H1 (cell line): ENCODE results near the gene HMGCLL1. TPM values are rescaled to one million over a fixed set of nuclear protein-coding genes. Genes with fewer than 3 reads are reported as not detected.

Experiments used
- CTCF ChIA-PET: fragments of 300-600 bp; sonication (Branson Sonifier 250); formaldehyde crosslinking; loops from one replicate; lab custom pipeline; 2021; ENCODE audit not compliant: partially characterized antibody; lab: Charles Lee
- POLR2A ChIA-PET: fragments of 300-600 bp; sonication (Branson Sonifier 250); formaldehyde crosslinking; loops from one replicate; lab custom pipeline; 2021; ENCODE audit warnings: inconsistent platforms; ENCODE audit not compliant: partially characterized antibody; lab: Charles Lee
- DNase-seq, 2 experiments: peaks; one replicate each; pipeline versions ENCODE4 v3.0.0 to v3.0.0-alpha.2; 2010 to 2022; ENCODE audit warnings: low spot score in 2 of 2, low read depth in 1 of 2, mixed read lengths in 1 of 2
- FAIRE-seq: peaks from 2 replicates; lab custom pipeline; 2011; peaks lifted over from hg19 to GRCh38; lab: Jason Lieb, UNC
- H2AFZ ChIP-seq: 2 replicates; pipeline ENCODE4 v1.8.1; 2012; ENCODE audit warnings: low read length, inconsistent platforms
- H2AK5ac ChIP-seq: 2 replicates; pipeline ENCODE4 v1.6.1; 2013; ENCODE audit warnings: low read depth, low read length
- H2BK120ac ChIP-seq: replicated peaks from 2 replicates; pipeline ENCODE3; 2013; ENCODE audit warnings: low read depth, low read length, inconsistent platforms
- H2BK12ac ChIP-seq: 2 replicates; pipeline ENCODE4 v1.6.1; 2013; ENCODE audit warnings: low read depth, low read length
- H2BK15ac ChIP-seq: 2 replicates; pipeline ENCODE4 v1.6.1; 2013; ENCODE audit warnings: low read length
- H2BK20ac ChIP-seq: 2 replicates; pipeline ENCODE4 v1.6.1; 2013; ENCODE audit warnings: low read length
- H2BK5ac ChIP-seq: 2 replicates; pipeline ENCODE4 v1.6.1; 2013; ENCODE audit warnings: low read depth, low read length
- H3K14ac ChIP-seq: 2 replicates; pipeline ENCODE4 v1.6.1; 2013; ENCODE audit warnings: inconsistent platforms; ENCODE audit not compliant: insufficient read length
- H3K18ac ChIP-seq: 2 replicates; pipeline ENCODE4 v1.6.1; 2013; ENCODE audit warnings: low read length; ENCODE audit errors: extremely low read depth
- H3K23ac ChIP-seq: 2 replicates; pipeline ENCODE4 v1.6.1; 2013; ENCODE audit warnings: inconsistent platforms; ENCODE audit not compliant: insufficient read length
- H3K23me2 ChIP-seq: 2 replicates; pipeline ENCODE4 v1.6.1; 2013; ENCODE audit warnings: low read depth, low read length
- H3K27ac ChIP-seq: 2 replicates; pipeline ENCODE4 v1.6.1; 2011; ENCODE audit warnings: low read depth, low read length, inconsistent platforms
- H3K27me3 ChIP-seq, 4 experiments: replicated peaks in 1 of 4; 1 replicate in 1 of 4; 2 replicates in 3 of 4; pipeline versions ENCODE4 v1.6.1 to v1.8.1; 2011 to 2013; ENCODE audit warnings: low read length in 3 of 4, mild to moderate bottlenecking in 3 of 4, inconsistent platforms in 2 of 4, mixed read lengths in 2 of 4, moderate library complexity in 1 of 4; ENCODE audit not compliant: control insufficient read depth in 3 of 4, insufficient read depth in 3 of 4; ENCODE audit errors: extremely low read depth in 1 of 4
- H3K36me3 ChIP-seq, 4 experiments: 2 replicates each; pipeline versions ENCODE4 v1.6.1 to v1.8.1; 2011 to 2013; ENCODE audit warnings: mild to moderate bottlenecking in 4 of 4, low read length in 3 of 4, moderate library complexity in 2 of 4, control low read depth in 1 of 4, inconsistent platforms in 1 of 4; ENCODE audit not compliant: insufficient read depth in 4 of 4, control insufficient read depth in 2 of 4
- H3K4ac ChIP-seq: replicated peaks from 2 replicates; pipeline ENCODE3; 2013; ENCODE audit warnings: low read length, low read depth, mixed read lengths, inconsistent platforms; ENCODE audit not compliant: insufficient read length
- H3K4me1 ChIP-seq, 4 experiments: replicated peaks in 1 of 4; 1 replicate in 1 of 4; 2 replicates in 3 of 4; pipeline versions ENCODE4 v1.6.1 to v1.8.1; 2011 to 2013; ENCODE audit warnings: low read length in 3 of 4, inconsistent platforms in 2 of 4, mixed read lengths in 1 of 4; ENCODE audit not compliant: insufficient read depth in 4 of 4, control insufficient read depth in 3 of 4
- H3K4me2 ChIP-seq, 2 experiments: 2 replicates each; pipeline versions ENCODE4 v1.6.1 to v1.8.1; 2011 to 2013; ENCODE audit warnings: low read depth in 2 of 2, low read length in 2 of 2, control low read depth in 1 of 2, inconsistent platforms in 1 of 2, mild to moderate bottlenecking in 1 of 2; ENCODE audit not compliant: insufficient read depth in 1 of 2
- H3K4me3 ChIP-seq, 4 experiments: fragments of 200-600, 300-600 bp in 1 of 4; sonication (generic), shearing (Covaris generic), sonication (Bioruptor Twin) in 1 of 4; 2 replicates each; pipeline versions ENCODE4 v1.5.1 to v1.8.1; 2011 to 2016; ENCODE audit warnings: low read length in 4 of 4, low read depth in 3 of 4, control low read depth in 2 of 4, inconsistent platforms in 2 of 4, mild to moderate bottlenecking in 2 of 4, mixed read lengths in 1 of 4, moderate library complexity in 1 of 4; ENCODE audit not compliant: insufficient read depth in 2 of 4; ENCODE audit errors: extremely low read depth in 1 of 4
- H3K56ac ChIP-seq: replicated peaks from 2 replicates; pipeline ENCODE3; 2013; ENCODE audit warnings: low read depth, mild to moderate bottlenecking, mixed read lengths, low read length, inconsistent platforms; ENCODE audit not compliant: insufficient read length
- H3K79me1 ChIP-seq: 2 replicates; pipeline ENCODE4 v1.6.1; 2013; ENCODE audit warnings: low read depth, low read length, control low read depth
- H3K79me2 ChIP-seq, 2 experiments: 2 replicates each; pipeline versions ENCODE4 v1.6.1 to v1.8.1; 2012 to 2013; ENCODE audit warnings: low read length in 2 of 2, mild to moderate bottlenecking in 2 of 2, inconsistent platforms in 1 of 2; ENCODE audit not compliant: insufficient read depth in 2 of 2, control insufficient read depth in 1 of 2
- H3K9ac ChIP-seq, 4 experiments: replicated peaks in 1 of 4; 1 replicate in 1 of 4; 2 replicates in 3 of 4; pipeline versions ENCODE4 v1.6.1 to v1.8.1; 2011 to 2013; ENCODE audit warnings: low read depth in 3 of 4, low read length in 3 of 4, control low read depth in 2 of 4, mild to moderate bottlenecking in 2 of 4, moderate library complexity in 2 of 4, inconsistent platforms in 1 of 4; ENCODE audit errors: extremely low read depth in 1 of 4
- H3K9me3 ChIP-seq, 2 experiments: 2 replicates each; pipeline versions ENCODE4 v1.6.1 to v1.8.1; 2012 to 2013; ENCODE audit warnings: mild to moderate bottlenecking in 2 of 2, moderate library complexity in 2 of 2, control low read depth in 1 of 2, inconsistent platforms in 1 of 2, low read depth in 1 of 2, low read length in 1 of 2, mixed read lengths in 1 of 2; ENCODE audit not compliant: insufficient read depth in 2 of 2
- H4K20me1 ChIP-seq, 2 experiments: replicated peaks in 1 of 2; 2 replicates each; pipeline versions ENCODE3 to v1.8.1; 2011 to 2013; ENCODE audit warnings: inconsistent platforms in 2 of 2, low read length in 2 of 2, mild to moderate bottlenecking in 1 of 2; ENCODE audit not compliant: insufficient read depth in 2 of 2, control insufficient read depth in 1 of 2
- H4K5ac ChIP-seq: 2 replicates; pipeline ENCODE4 v1.6.1; 2013; ENCODE audit warnings: low read length, low read depth, mixed read lengths, inconsistent platforms; ENCODE audit not compliant: insufficient read length
- H4K8ac ChIP-seq: 2 replicates; pipeline ENCODE4 v1.8.0; 2013; ENCODE audit warnings: mild to moderate bottlenecking, moderate library complexity, low read length, inconsistent platforms; ENCODE audit not compliant: insufficient read depth; ENCODE audit errors: extremely low read depth
- H4K91ac ChIP-seq: replicated peaks from 2 replicates; pipeline ENCODE3; 2013; ENCODE audit warnings: low read length, mixed read lengths, inconsistent platforms; ENCODE audit not compliant: insufficient read length
- BCL11A ChIP-seq, 2 experiments: IDR thresholded peaks; one replicate each; pipeline ENCODE4 v1.6.1; 2011; ENCODE audit warnings: low read depth in 2 of 2, low read length in 2 of 2, mild to moderate bottlenecking in 2 of 2
- BRCA1 ChIP-seq: IDR thresholded peaks from 2 replicates; pipeline ENCODE4 v1.6.1; 2012; ENCODE audit warnings: low read depth, low read length, improper control_type of control experiment
- EGR1 ChIP-seq: IDR thresholded peaks from 2 replicates; pipeline ENCODE4 v1.6.1; 2011; ENCODE audit warnings: low read depth, low read length, borderline replicate concordance
- FOSL1 ChIP-seq: IDR thresholded peaks from 2 replicates; pipeline ENCODE4 v1.6.1; 2011; ENCODE audit warnings: mild to moderate bottlenecking, low read depth, low read length, moderate library complexity; ENCODE audit not compliant: insufficient read depth
- HDAC2 ChIP-seq, 2 experiments: fragments of 300-600 bp in 1 of 2; sonication (generic) in 1 of 2; IDR thresholded peaks; 2 replicates each; pipeline ENCODE4 v1.6.1; 2011 to 2012; ENCODE audit warnings: low read depth in 2 of 2, low read length in 2 of 2, mild to moderate bottlenecking in 2 of 2, moderate library complexity in 2 of 2, borderline replicate concordance in 1 of 2, inconsistent platforms in 1 of 2
- KDM5A ChIP-seq: fragments of 200-600 bp; IDR thresholded peaks from 2 replicates; pipeline ENCODE4 v1.7.1; 2012; ENCODE audit warnings: mild to moderate bottlenecking, low read length, inconsistent platforms, mixed read lengths
- NANOG ChIP-seq: IDR thresholded peaks from 2 replicates; pipeline ENCODE4 v1.6.1; 2011; ENCODE audit warnings: low read length, low read depth, mild to moderate bottlenecking, inconsistent platforms; ENCODE audit not compliant: insufficient read depth, poor library complexity, severe bottlenecking
- NRF1 ChIP-seq: IDR thresholded peaks from 2 replicates; pipeline ENCODE4 v1.6.1; 2011; ENCODE audit warnings: mild to moderate bottlenecking, low read depth, low read length, improper control_type of control experiment
- RFX5 ChIP-seq: IDR thresholded peaks from 2 replicates; pipeline ENCODE4 v1.6.1; 2011; ENCODE audit warnings: low read depth, low read length, improper control_type of control experiment, borderline replicate concordance
- SRF ChIP-seq: IDR thresholded peaks from 2 replicates; pipeline ENCODE4 v1.6.1; 2011; ENCODE audit warnings: mild to moderate bottlenecking, low read depth, low read length, moderate library complexity
- SUZ12 ChIP-seq: fragments of 200-600 bp; sonication (generic); IDR thresholded peaks from 2 replicates; pipeline ENCODE4 v1.6.1; 2012; ENCODE audit warnings: mild to moderate bottlenecking, inconsistent platforms, low read length, moderate library complexity, mixed read lengths
- TAF7 ChIP-seq: optimal IDR thresholded peaks from 2 replicates; pipeline ENCODE3; 2011; ENCODE audit warnings: low read depth, mild to moderate bottlenecking, inconsistent platforms, low read length, moderate library complexity, borderline replicate concordance
- TCF12 ChIP-seq: IDR thresholded peaks from 2 replicates; pipeline ENCODE4 v1.6.1; 2011; ENCODE audit warnings: low read depth, mild to moderate bottlenecking, low read length
- polyA plus RNA-seq, 7 experiments: library from polyadenylated mRNA; depleted of rRNA in 3 of 7; stranded (reverse) in 5 of 7; unstranded in 2 of 7; fragments of >200 nt in 5 of 7; fragments of 200-250 nt in 2 of 7; gene quantifications; 1 replicate in 5 of 7; 2 replicates in 1 of 7; 4 replicates in 1 of 7; pipeline versions ENCODE4 v1.2.1 to v1.2.3, GENCODE V29; 2011 to 2013; ENCODE audit warnings: missing spikeins in 2 of 7, mixed read lengths in 2 of 7
- total RNA-seq: library from RNA; stranded (reverse); fragmentation: NEBNext Ultra II Directional; extraction: Animal tissue kit (Norgen Biotek cat#: 25700); gene quantifications from 2 replicates; pipeline ENCODE4 v1.2.1, GENCODE V29; 2021
- TF ChIP-seq, protein P1 (sequence below): IDR thresholded peaks from 2 replicates; pipeline ENCODE4 v1.6.1; 2012; ENCODE audit warnings: low read length, inconsistent platforms

Gene HMGCLL1
- total and polyA plus RNA-seq, 2 of the 8 experiments (the other 6 are each of a cell fraction or from before 2014, with no cell fraction given) = 0.06 to 0.41 TPM

- H3K27me3 ChIP-seq = no peaks in the 10 kb centered on the region
- POLR2A ChIA-PET = no interaction called here
- no peak overlapping the region for H3K4me3 ChIP-seq
- H3K4me2 ChIP-seq = no peak overlapping the region
- no peak for DNase-seq
- H4K5ac ChIP-seq = no peak overlapping the region
- no peak overlapping the region for H3K27ac ChIP-seq
- H2BK20ac ChIP-seq = no peak overlapping the region
- H3K14ac ChIP-seq = no peak overlapping the region
- H2AFZ ChIP-seq = no peak overlapping the region
- H3K18ac ChIP-seq = no peak overlapping the region
- no peaks in the 10 kb centered on the region for H4K20me1 ChIP-seq
- H3K4ac ChIP-seq = no peak overlapping the region
- H3K4me1 ChIP-seq = no peaks in the 10 kb centered on the region
- no peaks in the 10 kb centered on the region for H3K79me1 ChIP-seq
- no peak overlapping the region for H4K91ac ChIP-seq
- no peak overlapping the region for H2BK15ac ChIP-seq
- FAIRE-seq = no peak
- no peak overlapping the region for H2BK12ac ChIP-seq
- no peak overlapping the region for H3K56ac ChIP-seq
- no peak overlapping the region for H2BK5ac ChIP-seq
- no peaks in the 10 kb centered on the region; a peak in 1 of 8 replicates for H3K36me3 ChIP-seq
- no peaks in the 10 kb centered on the region for H3K79me2 ChIP-seq
- no peak overlapping the region for H2AK5ac ChIP-seq
- no peak overlapping the region for H4K8ac ChIP-seq
- H3K23ac ChIP-seq = no peak overlapping the region
- no peak overlapping the region for H2BK120ac ChIP-seq
- H3K23me2 ChIP-seq = no peaks in the 10 kb centered on the region
- no peaks in the 10 kb centered on the region for H3K9me3 ChIP-seq
- H3K9ac ChIP-seq = no peak overlapping the region
- CTCF ChIA-PET = no interaction called here
- TF ChIP-seq KDM5A (no peak), TCF12 (no peak), HDAC2 (IDR thresholded peaks at IDR 0.05; ENCODE audit: borderline replicate concordance in 1 of 2, low read depth in 2 of 2, low read length in 2 of 2) (no peak), RFX5 (no peak), SUZ12 (no peak), NANOG (no peak), BCL11A (IDR thresholded peaks at IDR 0.05; ENCODE audit: low read depth in 2 of 2, low read length in 2 of 2) (no peak), TAF7 (no peak), NRF1 (no peak), EGR1 (no peak), SRF (no peak), FOSL1 (no peak), BRCA1 (no peak)
- TF ChIP-seq, protein P1, sequence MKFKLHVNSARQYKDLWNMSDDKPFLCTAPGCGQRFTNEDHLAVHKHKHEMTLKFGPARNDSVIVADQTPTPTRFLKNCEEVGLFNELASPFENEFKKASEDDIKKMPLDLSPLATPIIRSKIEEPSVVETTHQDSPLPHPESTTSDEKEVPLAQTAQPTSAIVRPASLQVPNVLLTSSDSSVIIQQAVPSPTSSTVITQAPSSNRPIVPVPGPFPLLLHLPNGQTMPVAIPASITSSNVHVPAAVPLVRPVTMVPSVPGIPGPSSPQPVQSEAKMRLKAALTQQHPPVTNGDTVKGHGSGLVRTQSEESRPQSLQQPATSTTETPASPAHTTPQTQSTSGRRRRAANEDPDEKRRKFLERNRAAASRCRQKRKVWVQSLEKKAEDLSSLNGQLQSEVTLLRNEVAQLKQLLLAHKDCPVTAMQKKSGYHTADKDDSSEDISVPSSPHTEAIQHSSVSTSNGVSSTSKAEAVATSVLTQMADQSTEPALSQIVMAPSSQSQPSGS = no peak
These were observed 168.3 kb downstream of the HMGCLL1 start for GRCh38 chr6:55410674-55411073.
